IMR-90 (cell line): ENCODE data around the gene DNPH1. TPM values are rescaled to one million over a fixed set of nuclear protein-coding genes. Genes with fewer than 3 reads are reported as not detected.

Experiments used
- ATAC-seq: fragments of 200-7000 bp; cut with Tn5 transposase; 2 replicates; pipeline ENCODE4 v1.9.1; 2020; ENCODE audit warnings: low read depth, mild to moderate bottlenecking, moderate library complexity
- BruUV-seq: library from RNA; stranded (reverse); fragments of 400-500 nt; replicated peaks from 2 replicates; lab custom pipeline; 2021; lab: Mats Ljungman, UMichigan
- CTCF ChIA-PET: fragments of 300-600 bp; formaldehyde crosslinking; extraction: SDS; loops from one replicate; lab custom pipeline; 2021; ENCODE audit warnings: antibody characterized with exemption; lab: Yijun Ruan, JAX
- POLR2A ChIA-PET: fragments of 300-600 bp; sonication (Branson Sonifier 250); formaldehyde crosslinking; loops from one replicate; lab custom pipeline; 2022; ENCODE audit warnings: antibody characterized with exemption; ENCODE audit not compliant: unreplicated experiment; lab: Charles Lee
- DNase-seq: peaks from one replicate; pipeline ENCODE4 v3.0.0; 2013
- H2AFZ ChIP-seq: replicated peaks from 2 replicates; pipeline ENCODE3; 2013; ENCODE audit warnings: low read length, mild to moderate bottlenecking; ENCODE audit not compliant: poor library complexity
- H2AK5ac ChIP-seq: 2 replicates; pipeline ENCODE4 v1.6.1; 2013; ENCODE audit warnings: low read depth, low read length, inconsistent platforms
- H2AK9ac ChIP-seq: replicated peaks from 2 replicates; pipeline ENCODE3; 2013; ENCODE audit warnings: mild to moderate bottlenecking, low read depth, low read length, moderate library complexity; ENCODE audit not compliant: poor library complexity
- H2BK120ac ChIP-seq: 2 replicates; pipeline ENCODE4 v1.6.1; 2013; ENCODE audit warnings: low read depth, low read length, inconsistent platforms
- H2BK15ac ChIP-seq: 3 replicates; pipeline ENCODE4 v1.6.1; 2013; ENCODE audit warnings: low read depth, low read length, inconsistent platforms
- H2BK20ac ChIP-seq: 2 replicates; pipeline ENCODE4 v1.6.1; 2013; ENCODE audit warnings: low read depth, mild to moderate bottlenecking, inconsistent platforms, low read length, moderate library complexity
- H2BK5ac ChIP-seq: 2 replicates; pipeline ENCODE4 v1.6.1; 2013; ENCODE audit warnings: mild to moderate bottlenecking, low read depth, low read length, inconsistent platforms; ENCODE audit not compliant: poor library complexity, severe bottlenecking
- H3K14ac ChIP-seq: replicated peaks from 2 replicates; pipeline ENCODE4 v1.6.1; 2013; ENCODE audit warnings: low read depth, low read length, inconsistent platforms
- H3K18ac ChIP-seq: 2 replicates; pipeline ENCODE4 v1.6.1; 2013; ENCODE audit warnings: low read depth, low read length, control low read depth
- H3K23ac ChIP-seq: 2 replicates; pipeline ENCODE4 v1.6.1; 2013; ENCODE audit warnings: low read depth, low read length, inconsistent platforms
- H3K27ac ChIP-seq: 2 replicates; pipeline ENCODE4 v1.5.1; 2013; ENCODE audit warnings: mild to moderate bottlenecking, control low read depth, low read length; ENCODE audit not compliant: insufficient read depth
- H3K27me3 ChIP-seq: 2 replicates; pipeline ENCODE4 v1.6.1; 2013; ENCODE audit warnings: low read length; ENCODE audit not compliant: control insufficient read depth, insufficient read depth
- H3K36me3 ChIP-seq: 2 replicates; pipeline ENCODE4 v1.6.1; 2013; ENCODE audit warnings: low read length, mixed read lengths; ENCODE audit not compliant: control insufficient read depth, insufficient read depth
- H3K4ac ChIP-seq: 2 replicates; pipeline ENCODE4 v1.6.1; 2013; ENCODE audit warnings: low read depth, low read length, inconsistent platforms
- H3K4me1 ChIP-seq: 2 replicates; pipeline ENCODE4 v1.6.1; 2013; ENCODE audit warnings: low read length, mixed read lengths; ENCODE audit not compliant: control insufficient read depth, insufficient read depth
- H3K4me2 ChIP-seq: 2 replicates; pipeline ENCODE4 v1.6.1; 2013; ENCODE audit warnings: low read depth, mild to moderate bottlenecking, control low read depth, low read length, moderate library complexity
- H3K4me3 ChIP-seq: 2 replicates; pipeline ENCODE4 v1.5.1; 2013; ENCODE audit warnings: low read depth, mild to moderate bottlenecking, control low read depth, low read length, moderate library complexity; ENCODE audit not compliant: insufficient read depth
- H3K56ac ChIP-seq: 2 replicates; pipeline ENCODE4 v1.6.1; 2013; ENCODE audit warnings: low read length, inconsistent platforms; ENCODE audit not compliant: insufficient read depth; ENCODE audit errors: extremely low read depth
- H3K79me1 ChIP-seq, 2 experiments: 2 replicates each; pipeline ENCODE4 v1.6.1; 2013; ENCODE audit warnings: low read length in 2 of 2, inconsistent platforms in 1 of 2, low read depth in 1 of 2
- H3K9ac ChIP-seq: 2 replicates; pipeline ENCODE4 v1.6.1; 2013; ENCODE audit warnings: low read depth, low read length, control low read depth
- H3K9me1 ChIP-seq: 2 replicates; pipeline ENCODE4 v1.6.1; 2013; ENCODE audit warnings: low read length, inconsistent platforms; ENCODE audit not compliant: insufficient read depth
- H3K9me3 ChIP-seq: 2 replicates; pipeline ENCODE4 v1.6.1; 2013; ENCODE audit warnings: low read length; ENCODE audit not compliant: control insufficient read depth, insufficient read depth
- H4K20me1 ChIP-seq: 2 replicates; pipeline ENCODE4 v1.6.1; 2013; ENCODE audit warnings: low read length, inconsistent platforms; ENCODE audit not compliant: insufficient read depth
- H4K5ac ChIP-seq: 2 replicates; pipeline ENCODE4 v1.6.1; 2013; ENCODE audit warnings: mild to moderate bottlenecking, low read depth, low read length, control low read depth
- H4K8ac ChIP-seq, 2 experiments: 2 replicates each; pipeline ENCODE4 v1.6.1; 2013; ENCODE audit warnings: low read depth in 2 of 2, low read length in 2 of 2, control low read depth in 1 of 2, inconsistent platforms in 1 of 2
- H4K91ac ChIP-seq: 2 replicates; pipeline ENCODE4 v1.6.1; 2013; ENCODE audit warnings: low read depth, low read length, inconsistent platforms; ENCODE audit not compliant: insufficient read depth
- CHD1 ChIP-seq: IDR thresholded peaks from 2 replicates; pipeline ENCODE4 v1.6.1; 2012; ENCODE audit warnings: low read depth, low read length, improper control_type of control experiment
- CTCF ChIP-seq: conservative IDR thresholded peaks from 2 replicates; pipeline ENCODE4 v1.5.1; 2012; ENCODE audit warnings: mild to moderate bottlenecking, low read depth, low read length, improper control_type of control experiment
- FOS ChIP-seq: fragments of 150-350 bp; IDR thresholded peaks from 2 replicates; pipeline ENCODE4 v1.6.1; 2016; ENCODE audit warnings: low read depth, low read length
- MAFK ChIP-seq: IDR thresholded peaks from 2 replicates; pipeline ENCODE4 v1.6.1; 2012; ENCODE audit warnings: low read depth, low read length, improper control_type of control experiment
- MAZ ChIP-seq: IDR thresholded peaks from 2 replicates; pipeline ENCODE4 v1.6.1; 2012; ENCODE audit warnings: low read depth, mild to moderate bottlenecking, low read length, improper control_type of control experiment, moderate library complexity, borderline replicate concordance
- MXI1 ChIP-seq: IDR thresholded peaks from 2 replicates; pipeline ENCODE4 v1.6.1; 2012; ENCODE audit warnings: low read depth, mild to moderate bottlenecking, low read length, moderate library complexity, borderline replicate concordance
- NFE2L2 ChIP-seq: fragments of 150-350 bp; IDR thresholded peaks from 2 replicates; pipeline ENCODE4 v1.6.1; 2016; ENCODE audit warnings: low read depth, mild to moderate bottlenecking, low read length
- RAD21 ChIP-seq: IDR thresholded peaks from 2 replicates; pipeline ENCODE4 v1.6.1; 2012; ENCODE audit warnings: low read length, improper control_type of control experiment
- RCOR1 ChIP-seq: IDR thresholded peaks from 2 replicates; pipeline ENCODE4 v1.6.1; 2012; ENCODE audit warnings: mild to moderate bottlenecking, low read length, improper control_type of control experiment; ENCODE audit not compliant: insufficient replicate concordance
- RFX5 ChIP-seq: IDR thresholded peaks from 2 replicates; pipeline ENCODE4 v1.8.0; 2012; ENCODE audit warnings: low read depth, mild to moderate bottlenecking, low read length, moderate library complexity
- SMC3 ChIP-seq: fragments of 150-350 bp; IDR thresholded peaks from 2 replicates; pipeline ENCODE4 v1.6.1; 2016; ENCODE audit warnings: low read depth, mild to moderate bottlenecking, antibody characterized with exemption, low read length, moderate library complexity
- USF2 ChIP-seq: fragments of 150-350 bp; IDR thresholded peaks from 2 replicates; pipeline ENCODE4 v1.6.1; 2017; ENCODE audit warnings: mild to moderate bottlenecking, antibody characterized with exemption, low read length, low read depth
- WGBS, 2 experiments: methylation state at CpG; one replicate each; pipeline versions ENCODE4 v1.1.5 to v1.1.7; 2013; ENCODE audit warnings: missing lambda C conversion rate in 2 of 2; ENCODE audit not compliant: insufficient read length in 1 of 2; ENCODE audit errors: extremely low coverage in 2 of 2; 5-methylcytosine and 5-hydroxymethylcytosine counted together
- dilution Hi-C: fragments of 300-500 bp; cut with HindIII; formaldehyde crosslinking; loops from one replicate; pipeline ENCODE4 v1.14.3; 2018; ENCODE audit warnings: low sequenced_read_pairs; ENCODE audit not compliant: unreplicated experiment
- in situ Hi-C: fragments of 300-500 bp; cut with MboI; formaldehyde crosslinking; loops from 3 replicates; pipeline ENCODE4 v1.14.3; 2019; ENCODE audit warnings: low sequenced_read_pairs, inconsistent platforms, mixed read lengths
- intact Hi-C: fragments of 100-400 bp; cut with micrococcal nuclease; formaldehyde crosslinking; loops from 2 replicates; pipeline ENCODE4 v1.10.0; 2022
- polyA plus RNA-seq, 3 experiments: library from polyadenylated mRNA; depleted of rRNA; stranded (reverse); fragments of >200 nt; gene quantifications; 2 replicates each; pipeline ENCODE4 v1.2.3, GENCODE V29; 2012; ENCODE audit warnings: low replicate concordance in 1 of 3
- total RNA-seq: library from RNA; depleted of rRNA; stranded (reverse); fragments of >200 nt; gene quantifications from 2 replicates; pipeline ENCODE4 v1.2.3, GENCODE V29; 2012

The DNPH1 gene
- total and polyA plus RNA-seq, 2 of the 4 experiments (the other 2 are of a cell fraction) = 19.0 to 47.8 TPM

DNA sequence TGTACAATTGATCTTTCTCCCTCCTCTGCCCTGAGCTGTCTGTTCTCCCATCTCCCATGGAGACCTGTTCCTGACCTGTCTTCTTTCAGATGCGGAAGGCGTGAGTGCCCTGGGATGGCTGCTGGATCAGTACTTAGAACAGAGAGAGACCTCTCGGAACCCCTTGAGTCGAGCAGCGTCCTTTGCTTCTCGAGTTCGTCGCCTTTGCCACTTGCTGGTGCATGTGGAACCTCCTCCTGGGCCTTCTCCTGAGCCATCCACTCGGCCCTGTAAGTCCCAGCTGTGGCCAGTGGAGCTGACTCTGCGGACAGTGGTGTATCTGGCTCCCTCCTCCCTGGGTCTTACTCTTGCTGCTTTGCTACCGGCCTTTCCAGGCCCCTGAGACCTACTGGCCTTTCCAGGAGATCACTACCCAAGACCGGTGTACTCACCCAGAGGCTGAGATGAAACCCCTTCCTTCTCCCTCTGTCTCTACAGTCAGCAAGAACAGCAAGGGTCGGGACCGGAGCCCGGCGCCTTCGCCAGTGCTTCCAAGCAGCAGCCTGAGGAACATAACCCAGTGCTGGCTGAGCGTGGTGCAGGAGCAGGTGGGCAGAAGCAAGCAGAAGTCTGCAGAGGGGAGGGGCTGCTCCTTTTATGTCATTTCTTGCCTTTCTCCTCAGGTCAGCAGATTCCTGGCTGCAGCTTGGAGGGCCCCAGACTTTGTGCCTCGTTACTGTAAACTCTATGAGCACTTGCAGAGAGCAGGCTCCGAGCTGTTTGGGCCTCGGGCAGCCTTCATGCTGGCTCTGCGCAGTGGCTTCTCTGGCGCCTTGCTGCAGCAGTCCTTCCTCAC lies 24.8 kb downstream of the DNPH1 start (continued):
- no peak for TF ChIP-seq RAD21

GRCh38 chr6:43203718-43204095 lies 25.6 kb downstream of the DNPH1 start:
- ATAC-seq = no peak
- no peak overlapping the region for H4K91ac ChIP-seq
- H2BK5ac ChIP-seq = no peak overlapping the region
- no peak overlapping the region for H3K9ac ChIP-seq
- H3K56ac ChIP-seq = no peak overlapping the region
- H3K4me3 ChIP-seq = no peak overlapping the region
- ChIA-PET CTCF (no interaction called here), POLR2A (no interaction called here)
- no TSS peak for BruUV-seq
- no peaks in the 10 kb centered on the region for H3K27me3 ChIP-seq
- intact Hi-C loops (no loop called here), dilution Hi-C loops (no loop called here), in situ Hi-C loops (no loop called here)
- DNase-seq = no peak
- H3K4me1 ChIP-seq = no peaks in the 10 kb centered on the region
- H3K79me1 ChIP-seq = no peaks in the 10 kb centered on the region
- no peak overlapping the region for H4K8ac ChIP-seq
- no peak overlapping the region for H3K27ac ChIP-seq
- WGBS, 2 experiments = 77% methylated on average over 8 of the region's 8 CpGs; no CpG with 5 or more reads in 1 of the 2 experiments
- no peak overlapping the region for H2BK20ac ChIP-seq
- H3K9me3 ChIP-seq = no peaks in the 10 kb centered on the region; the same call in 1 of the 2 replicates
- H4K20me1 ChIP-seq = no peaks in the 10 kb centered on the region
- no peak overlapping the region for H2BK120ac ChIP-seq
- no peak overlapping the region for H4K5ac ChIP-seq
- H2AK5ac ChIP-seq = no peak overlapping the region
- H3K18ac ChIP-seq = no peak overlapping the region
- H2AFZ ChIP-seq = no peak overlapping the region
- no peak overlapping the region for H3K4me2 ChIP-seq
- H3K36me3 ChIP-seq = peaks cover 32% of the 10 kb centered on the region
- no peak overlapping the region for H2BK15ac ChIP-seq
- no peak overlapping the region for H3K4ac ChIP-seq
- no peaks in the 10 kb centered on the region; the same call in 1 of the 2 replicates for H3K9me1 ChIP-seq
- TF ChIP-seq SMC3 (no peak), FOS (no peak), MXI1 (no peak), MAFK (no peak), RCOR1 (no peak), NFE2L2 (no peak), MAZ (no peak), RAD21 (no peak), RFX5 (no peak), USF2 (no peak), CHD1 (no peak), CTCF (no peak)
- no peak overlapping the region for H2AK9ac ChIP-seq
- no peak overlapping the region for H3K14ac ChIP-seq
- H3K23ac ChIP-seq = no peak overlapping the region
